ENCODE data around the gene DCUN1D2. TPM values are rescaled to one million over a fixed set of nuclear protein-coding genes. Genes with fewer than 3 reads are reported as not detected.

DCUN1D2 gene
- total RNA-seq, 1 experiment from 2014 or later = 33.0 TPM

DNA sequence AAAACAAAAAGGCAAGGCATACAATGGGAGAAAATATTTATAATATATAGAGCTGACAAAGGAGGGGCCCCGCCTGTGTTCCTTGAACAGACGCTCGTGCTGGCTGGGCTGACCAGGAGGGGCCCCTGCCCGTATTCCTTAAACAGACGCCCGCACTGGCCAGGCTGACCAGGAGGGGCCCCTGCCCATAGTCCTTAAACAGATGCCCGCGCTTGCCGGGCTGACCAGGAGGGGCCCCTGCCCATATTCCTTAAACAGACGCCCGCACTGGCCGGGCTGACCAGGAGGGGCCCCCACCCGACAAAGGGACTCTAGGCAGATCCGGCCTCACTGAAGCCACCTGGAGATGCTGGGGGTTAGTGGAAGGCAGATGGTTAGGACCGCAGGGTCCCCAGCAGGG lies 46.5 kb downstream of the DCUN1D2 start:
- Histone ChIP-seq H3K9me2 (ENCODE audit: insufficient read depth) (no peaks in the 10 kb centered on the region), H3K27ac (no peak overlapping the region), H3K4me3 (no peak overlapping the region), H3K79me2 (ENCODE audit: low read depth) (peaks cover 8% of the 10 kb centered on the region; the same call in 1 of the 2 replicates), H3K27me3 (ENCODE audit: insufficient read depth, low read depth) (no peaks in the 10 kb centered on the region), H3K4me1 (replicated peaks; ENCODE audit: insufficient read depth) (peaks cover 8% of the 10 kb centered on the region), H3F3A (ENCODE audit: insufficient read depth, low read depth) (peaks cover 23% of the 10 kb centered on the region; the same call in 1 of the 2 replicates), H3K4me2 (no peak overlapping the region), H3K36me3 (ENCODE audit: low read depth) (no peaks in the 10 kb centered on the region), H3K9me3 (ENCODE audit: insufficient read depth, low read depth) (peaks cover 6% of the 10 kb centered on the region; the same call in 1 of the 2 replicates), H4K20me1 (ENCODE audit: insufficient read depth) (no peaks in the 10 kb centered on the region), H2AFZ (no peak overlapping the region)
- intact Hi-C loops (cut with micrococcal nuclease; ENCODE audit: unreplicated experiment) = loop anchor here (10.0 kb wide), 1 partner anchor 149 kb away; the partner anchor contains the start of gene LAMP1
- POLR2A ChIA-PET (ENCODE audit: unreplicated experiment) = no interaction called here
- no peak for DNase-seq
- no TSS peak for BruUV-seq (replicated peaks)
- CTCF ChIA-PET = no interaction called here
- TF ChIP-seq, protein P1, sequence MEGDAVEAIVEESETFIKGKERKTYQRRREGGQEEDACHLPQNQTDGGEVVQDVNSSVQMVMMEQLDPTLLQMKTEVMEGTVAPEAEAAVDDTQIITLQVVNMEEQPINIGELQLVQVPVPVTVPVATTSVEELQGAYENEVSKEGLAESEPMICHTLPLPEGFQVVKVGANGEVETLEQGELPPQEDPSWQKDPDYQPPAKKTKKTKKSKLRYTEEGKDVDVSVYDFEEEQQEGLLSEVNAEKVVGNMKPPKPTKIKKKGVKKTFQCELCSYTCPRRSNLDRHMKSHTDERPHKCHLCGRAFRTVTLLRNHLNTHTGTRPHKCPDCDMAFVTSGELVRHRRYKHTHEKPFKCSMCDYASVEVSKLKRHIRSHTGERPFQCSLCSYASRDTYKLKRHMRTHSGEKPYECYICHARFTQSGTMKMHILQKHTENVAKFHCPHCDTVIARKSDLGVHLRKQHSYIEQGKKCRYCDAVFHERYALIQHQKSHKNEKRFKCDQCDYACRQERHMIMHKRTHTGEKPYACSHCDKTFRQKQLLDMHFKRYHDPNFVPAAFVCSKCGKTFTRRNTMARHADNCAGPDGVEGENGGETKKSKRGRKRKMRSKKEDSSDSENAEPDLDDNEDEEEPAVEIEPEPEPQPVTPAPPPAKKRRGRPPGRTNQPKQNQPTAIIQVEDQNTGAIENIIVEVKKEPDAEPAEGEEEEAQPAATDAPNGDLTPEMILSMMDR (conservative IDR thresholded peaks at IDR 0.05) = no peak
- TF ChIP-seq EZH2 (IDR thresholded peaks at IDR 0.05; ENCODE audit: low read depth) = no peak

DNA sequence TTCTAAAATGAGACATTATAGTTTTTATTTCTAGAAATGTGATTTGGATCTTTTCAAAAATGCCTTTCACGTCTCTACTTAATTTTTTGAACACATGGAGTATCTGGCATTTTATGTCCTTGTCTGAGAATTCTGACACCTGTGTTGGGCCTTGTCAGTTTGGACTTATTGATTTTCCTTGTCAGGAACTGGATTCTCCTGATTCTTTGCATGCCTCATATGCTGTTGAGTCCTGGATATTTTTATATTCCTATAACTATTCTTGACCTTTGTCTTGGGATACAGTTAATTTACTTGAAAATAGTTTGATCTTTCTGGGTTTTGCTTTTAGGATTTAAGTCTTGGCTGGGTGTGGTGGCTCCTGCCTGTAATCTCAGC lies 47.5 kb downstream of the DCUN1D2 start:
- H3K27ac ChIP-seq = no peak overlapping the region
- H2AFZ ChIP-seq = no peak overlapping the region
- H3K79me2 ChIP-seq (ENCODE audit: low read depth) = peaks cover 6% of the 10 kb centered on the region; the same call in 1 of the 2 replicates
- H3F3A ChIP-seq (ENCODE audit: insufficient read depth, low read depth) = peaks cover 13% of the 10 kb centered on the region; the same call in 1 of the 2 replicates
- H3K27me3 ChIP-seq (ENCODE audit: insufficient read depth, low read depth) = no peaks in the 10 kb centered on the region
- no peak overlapping the region for H3K4me2 ChIP-seq
- no peaks in the 10 kb centered on the region for H4K20me1 ChIP-seq (ENCODE audit: insufficient read depth)
- H3K36me3 ChIP-seq (ENCODE audit: low read depth) = no peaks in the 10 kb centered on the region
- H3K4me3 ChIP-seq = no peak overlapping the region
- BruUV-seq (replicated peaks) = no TSS peak
- intact Hi-C loops (cut with micrococcal nuclease; ENCODE audit: unreplicated experiment) = loop anchor here (10.0 kb wide), 1 partner anchor 148 kb away; the partner anchor contains the start of gene LAMP1
- DNase-seq = no peak
- no peaks in the 10 kb centered on the region for H3K9me2 ChIP-seq (ENCODE audit: insufficient read depth)
- ChIA-PET POLR2A (ENCODE audit: unreplicated experiment) (no interaction called here), CTCF (no interaction called here)
- peaks cover 5% of the 10 kb centered on the region for H3K4me1 ChIP-seq (replicated peaks; ENCODE audit: insufficient read depth)
- H3K9me3 ChIP-seq (ENCODE audit: insufficient read depth, low read depth) = peaks cover 6% of the 10 kb centered on the region; the same call in 1 of the 2 replicates
- TF ChIP-seq, protein P1 (conservative IDR thresholded peaks at IDR 0.05) = no peak
- TF ChIP-seq EZH2 (IDR thresholded peaks at IDR 0.05; ENCODE audit: low read depth) = no peak

DNA sequence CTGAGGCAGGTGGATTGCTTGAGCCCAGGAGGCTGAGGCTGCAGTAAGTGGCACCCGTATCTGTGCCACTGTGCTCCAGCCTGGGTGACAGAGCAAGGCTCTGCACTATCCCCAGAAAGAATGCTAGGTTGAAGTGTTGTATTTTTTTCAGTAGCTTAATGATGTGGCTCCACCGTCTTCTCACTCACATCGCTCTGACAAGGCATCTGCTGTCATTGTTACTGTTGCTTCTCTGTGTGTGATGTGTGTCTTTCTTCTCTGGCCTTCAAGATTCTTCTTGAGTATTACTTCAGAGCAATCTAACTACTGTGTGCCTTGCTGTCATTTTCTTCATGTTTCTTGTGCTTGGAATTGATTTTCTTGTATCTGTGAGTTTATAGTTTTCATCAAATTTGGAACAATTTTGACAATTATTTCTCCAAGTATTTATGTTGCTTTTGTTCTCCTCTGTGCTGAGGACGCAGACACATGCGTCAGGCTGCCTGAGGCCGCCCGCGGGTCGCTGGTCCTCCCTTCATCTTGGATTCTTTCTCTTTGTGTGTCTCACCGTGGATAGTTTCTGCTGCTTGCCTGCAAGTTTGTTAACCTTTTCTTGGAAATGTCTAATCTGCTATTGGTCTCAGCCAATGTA lies 48.0 kb downstream of the DCUN1D2 start:
- Histone ChIP-seq H3K4me3 (no peak overlapping the region), H2AFZ (no peak overlapping the region), H3K36me3 (ENCODE audit: low read depth) (no peaks in the 10 kb centered on the region), H3K9me2 (ENCODE audit: insufficient read depth) (no peaks in the 10 kb centered on the region), H3K79me2 (ENCODE audit: low read depth) (peaks cover 1% of the 10 kb centered on the region; the same call in 1 of the 2 replicates), H3F3A (ENCODE audit: insufficient read depth, low read depth) (peaks cover 8% of the 10 kb centered on the region; the same call in 1 of the 2 replicates), H3K4me1 (replicated peaks; ENCODE audit: insufficient read depth) (no peaks in the 10 kb centered on the region; the same call in 1 of the 2 replicates), H3K9me3 (ENCODE audit: insufficient read depth, low read depth) (peaks cover 6% of the 10 kb centered on the region; the same call in 1 of the 2 replicates), H3K27me3 (ENCODE audit: insufficient read depth, low read depth) (no peaks in the 10 kb centered on the region), H3K27ac (no peak overlapping the region), H4K20me1 (ENCODE audit: insufficient read depth) (no peaks in the 10 kb centered on the region), H3K4me2 (no peak overlapping the region)
- ChIA-PET CTCF (no interaction called here), POLR2A (ENCODE audit: unreplicated experiment) (no interaction called here)
- no peak for TF ChIP-seq EZH2 (IDR thresholded peaks at IDR 0.05; ENCODE audit: low read depth)
- TF ChIP-seq, protein P1 (conservative IDR thresholded peaks at IDR 0.05) = no peak
- no peak for DNase-seq
- BruUV-seq (replicated peaks) = no TSS peak
- intact Hi-C loops (cut with micrococcal nuclease; ENCODE audit: unreplicated experiment) = loop anchor here (10.0 kb wide), 1 partner anchor 148 kb away; the partner anchor contains the start of gene LAMP1
